ENCODE measurements around the gene IPMK. TPM values are rescaled to one million over a fixed set of nuclear protein-coding genes. Genes with fewer than 3 reads are reported as not detected.

Gene IPMK
- total RNA-seq, 2 donors from 2014 or later: 3.1 to 4.6 TPM

- Histone ChIP-seq H3K36me3 (replicated peaks in 1 of 2; ENCODE audit: insufficient read depth in 1 of 2, low read depth in 2 of 2) (no peaks in the 10 kb centered on the region), H3K27me3 (peaks cover 0 to 7% of the 10 kb centered on the region in 2 donors), H3K27ac (no peak overlapping the region), H3K4me3 (no peak overlapping the region), H3K4me1 (no peaks in the 10 kb centered on the region), H3K9me3 (no peaks in the 10 kb centered on the region)
- TF ChIP-seq POLR2A (IDR thresholded peaks at IDR 0.05) (no peak), CTCF (IDR thresholded peaks at IDR 0.05) (no peak)
- no peak for DNase-seq
- no peak for ATAC-seq
- intact Hi-C loops (cut with DNase I): no loop called here
- 67 to 76% methylated on average over 3 of the region's 3 CpGs for WGBS, 2 donors
Measured at GRCh38 chr10:58304099-58304633, 36.5 kb upstream of the IPMK start.

GRCh38 chr10:58302254-58302653, 34.6 kb upstream of the IPMK start:
- ATAC-seq: no peak
- intact Hi-C loops (cut with DNase I): no loop called here

GRCh38 chr10:58300676-58301075, 33.0 kb upstream of the IPMK start:
- no peak for DNase-seq
- intact Hi-C loops (cut with DNase I): no loop called here
- no peak for ATAC-seq

More at GRCh38 chr10:58302254-58302653, 34.6 kb upstream of the IPMK start:
- Histone ChIP-seq H3K4me3 (no peak overlapping the region), H3K9me3 (no peaks in the 10 kb centered on the region), H3K27ac (no peak overlapping the region), H3K4me1 (no peaks in the 10 kb centered on the region), H3K27me3 (peaks cover 0 to 7% of the 10 kb centered on the region in 2 donors), H3K36me3 (replicated peaks in 1 of 2; ENCODE audit: insufficient read depth in 1 of 2, low read depth in 2 of 2) (no peaks in the 10 kb centered on the region)
- TF ChIP-seq CTCF (IDR thresholded peaks at IDR 0.05): no peak
- no peak for TF ChIP-seq POLR2A (IDR thresholded peaks at IDR 0.05)
- WGBS, 2 donors: 21 to 23% methylated on average over 2 of the region's 2 CpGs
- DNase-seq: no peak

GRCh38 chr10:58299580-58299979, 31.9 kb upstream of the IPMK start:
- Histone ChIP-seq H3K36me3 (replicated peaks in 1 of 2; ENCODE audit: insufficient read depth in 1 of 2, low read depth in 2 of 2) (no peaks in the 10 kb centered on the region), H3K4me1 (no peaks in the 10 kb centered on the region), H3K9me3 (no peaks in the 10 kb centered on the region), H3K27me3 (no peaks in the 10 kb centered on the region), H3K27ac (no peak overlapping the region), H3K4me3 (no peak overlapping the region)
- 8 to 11% methylated on average over 4 of the region's 4 CpGs for WGBS, 2 donors
- TF ChIP-seq POLR2A (IDR thresholded peaks at IDR 0.05) (no peak), CTCF (IDR thresholded peaks at IDR 0.05) (peak; percentile 67 to 80 (median 73))
- DNase-seq: peak; percentile 58 to 73 (median 60)
- ATAC-seq: peak; percentile 77
- intact Hi-C loops (cut with DNase I): no loop called here

More at GRCh38 chr10:58300676-58301075, 33.0 kb upstream of the IPMK start:
- no peak for TF ChIP-seq POLR2A (IDR thresholded peaks at IDR 0.05)
- no peak for TF ChIP-seq CTCF (IDR thresholded peaks at IDR 0.05)
- H3K27ac ChIP-seq: no peak overlapping the region
- no peaks in the 10 kb centered on the region for H3K9me3 ChIP-seq
- peaks cover 0 to 1% of the 10 kb centered on the region in 2 donors for H3K27me3 ChIP-seq
- H3K4me1 ChIP-seq: no peaks in the 10 kb centered on the region
- H3K36me3 ChIP-seq (replicated peaks in 1 of 2; ENCODE audit: insufficient read depth in 1 of 2, low read depth in 2 of 2): no peaks in the 10 kb centered on the region
- no peak overlapping the region for H3K4me3 ChIP-seq

- H3K36me3 ChIP-seq (replicated peaks in 1 of 2; ENCODE audit: insufficient read depth in 1 of 2, low read depth in 2 of 2): no peaks in the 10 kb centered on the region
- intact Hi-C loops (cut with DNase I): loop anchor here (5.0 kb wide), 1 partner anchor 117 kb away; no protein-coding TSS in a partner anchor
- H3K9me3 ChIP-seq: no peaks in the 10 kb centered on the region
- H3K27ac ChIP-seq: no peak overlapping the region
- H3K4me3 ChIP-seq: no peak overlapping the region
- DNase-seq (no peak), ATAC-seq (no peak)
- WGBS, 2 donors: 73 to 77% methylated on average over 5 of the region's 5 CpGs
- H3K4me1 ChIP-seq: peaks cover 4% of the 10 kb centered on the region
- TF ChIP-seq POLR2A (IDR thresholded peaks at IDR 0.05): no peak
- TF ChIP-seq CTCF (IDR thresholded peaks at IDR 0.05): no peak
- no peaks in the 10 kb centered on the region for H3K27me3 ChIP-seq
Measured at GRCh38 chr10:58293989-58294388, 26.3 kb upstream of the IPMK start.

Data from body of pancreas (tissue), 4 donors.